ENCODE measurements around the gene CNTROB.
"Not testable (repeated sequence)": the region's sequence is repeated elsewhere in the genome, so short reads cannot be mapped to it uniquely, and the experiment has no call there.

The CNTROB gene

GRCh38 chr17:7947651-7948050 lies 15.6 kb downstream of the CNTROB start:
- no peak for DNase-seq

GRCh38 chr17:7950578-7950977 lies 18.6 kb downstream of the CNTROB start:
- no peak for DNase-seq

GRCh38 chr17:7951143-7951792 lies 19.3 kb downstream of the CNTROB start:
- no peak for DNase-seq

- not testable (repeated sequence) for DNase-seq
Observed at GRCh38 chr17:7953266-7953665, 21.3 kb downstream of the CNTROB start.

DNA sequence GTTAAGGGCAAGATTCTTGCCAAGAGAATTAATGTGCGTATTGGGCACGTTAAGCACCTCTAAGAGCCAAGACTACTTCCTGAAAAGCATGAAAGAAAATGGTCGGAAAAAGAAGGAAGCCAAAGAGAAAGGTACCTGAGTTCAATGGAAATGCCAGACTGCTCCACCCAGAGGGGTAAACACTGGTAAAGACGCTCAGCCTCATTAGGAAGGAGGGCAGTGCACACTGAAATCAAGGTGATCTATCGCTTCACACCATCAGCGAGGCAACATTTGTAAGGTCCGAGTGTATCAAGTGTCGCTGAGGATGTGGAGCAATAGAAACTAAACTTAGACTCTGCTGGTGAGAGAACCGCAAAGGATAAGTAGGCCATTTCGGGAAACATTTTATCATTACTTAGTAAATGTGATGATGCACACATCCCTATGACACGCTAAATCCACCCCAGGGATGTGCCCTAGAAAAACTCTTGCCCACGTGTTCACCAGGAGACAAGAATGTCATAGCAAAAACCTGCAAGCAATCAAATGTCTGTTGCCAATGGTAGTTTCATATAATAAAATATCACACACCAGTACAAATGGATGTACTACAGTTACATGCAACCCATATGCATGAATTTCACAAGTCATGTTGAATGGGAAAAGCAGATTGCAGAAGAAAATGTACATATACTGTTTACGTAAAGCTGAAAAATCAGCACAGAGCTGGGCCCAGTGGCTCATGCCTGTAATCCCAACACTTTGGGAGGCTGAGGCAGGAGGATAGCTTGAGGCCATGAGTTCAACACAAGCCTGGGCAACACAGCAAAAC lies 23.6 kb downstream of the CNTROB start:
- DNase-seq, result no peak

DNA sequence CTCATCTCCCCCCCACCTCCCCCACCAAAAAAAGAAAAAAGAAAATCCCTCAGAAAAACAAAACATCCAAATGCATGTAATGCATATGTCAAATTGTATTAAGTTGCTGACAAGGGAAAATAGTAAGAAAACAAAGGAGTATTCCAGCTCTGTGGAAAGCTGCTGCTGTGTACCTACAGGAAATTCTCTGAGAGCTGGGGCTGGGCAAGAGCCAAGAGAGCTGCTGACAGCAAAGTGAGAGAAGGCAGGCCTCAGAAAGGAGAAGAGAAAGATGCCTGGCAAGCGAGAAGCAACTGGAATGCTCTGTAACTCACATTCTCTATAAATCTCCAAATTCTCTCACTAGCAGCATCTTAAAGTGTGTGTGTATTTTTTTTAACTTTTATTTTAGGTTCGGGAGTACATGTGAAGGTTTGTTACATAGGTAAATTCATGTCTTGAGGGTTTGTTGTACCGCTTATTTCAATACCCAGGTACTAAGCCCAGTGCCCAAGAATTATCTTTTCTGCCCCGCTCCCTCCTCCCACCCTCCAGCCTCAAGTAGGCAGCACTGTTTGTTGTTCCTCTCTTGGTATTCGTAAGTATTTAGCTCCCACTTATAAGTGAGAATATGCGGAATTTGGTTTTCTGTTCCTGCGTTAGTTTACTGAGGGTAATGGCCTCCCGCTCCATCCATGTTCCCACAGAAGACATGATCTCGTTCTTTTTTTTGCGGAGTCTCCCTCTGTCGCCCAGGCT lies 24.4 kb downstream of the CNTROB start:
- DNase-seq, result no peak

DNA sequence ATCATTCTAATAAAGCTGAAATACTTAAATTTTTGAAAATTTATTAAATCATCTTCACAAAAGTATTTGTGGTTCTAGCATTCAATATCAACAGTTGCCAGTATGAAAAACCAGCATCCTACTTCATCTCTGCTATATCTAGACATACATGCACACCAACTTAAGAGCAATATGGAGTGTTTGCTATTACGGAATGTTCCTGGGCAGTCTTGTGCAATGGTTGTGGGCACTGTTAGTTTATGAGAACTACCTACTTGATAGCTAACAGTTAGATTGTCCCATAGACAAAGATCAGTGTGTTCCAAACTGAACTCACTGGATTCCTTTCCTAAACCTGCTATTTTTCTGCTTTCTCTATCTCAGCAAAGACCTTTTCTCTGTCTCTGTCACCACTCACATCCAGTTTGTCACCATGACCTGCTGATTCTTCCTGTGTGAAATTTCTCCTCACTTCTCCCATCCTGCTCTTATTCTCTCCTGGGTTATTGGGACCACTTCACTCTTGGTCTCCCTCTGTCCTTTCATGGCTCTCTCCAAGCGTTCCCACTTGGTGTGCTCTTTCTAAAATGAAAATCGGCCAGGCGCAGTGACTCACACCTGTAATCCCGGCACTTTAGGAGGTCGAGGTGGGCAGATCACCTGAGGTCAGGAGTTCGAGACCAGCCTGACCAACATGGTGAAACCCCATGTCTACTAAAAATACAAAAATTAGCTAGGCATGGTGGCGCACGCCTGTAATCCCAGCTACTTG lies 27.7 kb downstream of the CNTROB start:
- peak; percentile 48 to 67 for DNase-seq

DNA sequence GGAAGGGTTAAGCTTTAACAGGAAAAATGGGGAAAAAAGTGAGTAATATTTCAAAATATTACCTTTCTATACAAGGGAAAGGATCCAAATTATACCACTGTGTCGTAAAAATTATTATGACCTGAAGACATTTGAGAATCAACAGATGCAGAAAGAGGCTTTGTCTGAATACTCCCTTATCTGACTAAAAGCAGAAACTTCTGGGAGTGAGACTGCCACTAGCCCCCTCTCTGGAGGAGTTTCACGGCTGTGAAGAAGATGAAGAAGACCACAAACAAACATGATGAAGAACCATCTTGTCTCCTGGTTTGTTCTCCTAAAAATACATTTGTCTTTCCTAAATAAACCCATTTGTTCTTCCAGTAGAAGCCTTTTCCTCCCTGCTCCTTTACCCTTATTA lies 29.4 kb downstream of the CNTROB start:
- no peak for DNase-seq

GRCh38 chr17:7967751-7968150 lies 35.7 kb downstream of the CNTROB start:
- no peak for DNase-seq

DNA sequence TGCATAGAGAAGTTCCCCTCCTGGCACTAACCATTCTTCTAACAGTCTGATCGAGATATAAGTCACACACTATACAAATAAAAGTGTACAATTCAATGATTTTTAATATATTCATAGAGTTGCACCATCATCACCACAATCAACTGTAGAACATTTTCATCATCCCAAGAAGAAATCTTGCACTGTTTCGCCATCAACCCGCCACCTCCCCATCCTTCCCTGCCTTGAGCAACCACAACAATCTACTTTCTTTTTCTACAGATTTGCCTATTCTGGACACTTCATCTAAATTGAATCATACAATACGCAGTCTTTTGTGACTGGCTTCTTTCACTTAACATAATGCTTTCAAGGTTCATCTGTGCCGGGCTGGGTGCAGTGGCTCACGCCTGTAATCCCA lies 37.4 kb downstream of the CNTROB start:
- peak; percentile 75 to 86 for DNase-seq

DNA sequence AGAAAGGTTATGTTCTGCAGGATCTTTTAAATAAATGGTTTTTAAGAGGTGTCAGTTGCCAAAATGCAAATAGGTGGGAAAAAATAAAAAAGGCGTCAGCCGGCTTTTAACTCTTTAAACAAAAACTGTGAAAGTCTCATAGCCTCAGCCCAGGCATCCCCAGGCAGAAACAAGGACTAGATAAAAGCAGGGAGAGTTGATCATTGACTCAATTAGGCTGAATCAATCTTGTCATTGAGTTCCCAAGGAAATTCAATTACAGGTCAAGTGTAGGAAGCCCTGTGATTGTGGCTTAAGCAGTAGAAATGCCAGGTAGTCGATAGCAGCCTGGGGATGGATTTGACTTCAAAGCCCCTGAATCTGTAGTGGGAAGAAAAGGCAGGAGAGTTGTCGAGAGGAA lies 39.6 kb downstream of the CNTROB start:
- DNase-seq, result no peak

DNA sequence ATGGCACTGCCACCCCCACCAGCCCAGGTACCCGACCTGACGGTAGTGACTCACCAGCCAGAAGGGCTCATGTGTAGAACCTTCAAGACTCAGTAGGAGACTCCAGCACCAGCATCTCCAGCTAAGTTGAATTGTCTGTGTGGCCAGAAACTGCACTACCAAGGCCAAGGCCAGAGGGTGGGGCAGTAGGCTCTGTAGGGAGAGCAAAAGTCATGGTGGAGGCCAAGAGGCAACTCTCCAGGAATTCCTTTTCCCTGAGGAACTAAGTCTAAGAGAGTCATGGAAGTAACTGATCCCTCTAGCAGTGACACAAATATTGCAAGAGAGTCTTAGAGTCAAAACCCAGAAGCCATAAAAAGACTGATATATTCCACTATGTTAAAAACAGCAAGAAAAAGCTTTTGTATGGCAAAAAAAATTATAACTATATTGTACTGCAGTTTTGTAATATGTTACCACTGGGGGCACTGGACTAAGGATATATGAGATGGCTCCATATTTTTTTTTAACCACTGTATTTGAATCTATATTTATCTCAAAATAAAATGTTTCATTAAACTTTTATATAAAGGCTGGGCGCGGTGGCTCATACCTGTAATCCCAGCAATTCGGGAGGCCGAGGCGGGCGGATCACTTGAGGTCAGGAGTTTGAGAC lies 40.3 kb downstream of the CNTROB start:
- no peak for DNase-seq

DNA sequence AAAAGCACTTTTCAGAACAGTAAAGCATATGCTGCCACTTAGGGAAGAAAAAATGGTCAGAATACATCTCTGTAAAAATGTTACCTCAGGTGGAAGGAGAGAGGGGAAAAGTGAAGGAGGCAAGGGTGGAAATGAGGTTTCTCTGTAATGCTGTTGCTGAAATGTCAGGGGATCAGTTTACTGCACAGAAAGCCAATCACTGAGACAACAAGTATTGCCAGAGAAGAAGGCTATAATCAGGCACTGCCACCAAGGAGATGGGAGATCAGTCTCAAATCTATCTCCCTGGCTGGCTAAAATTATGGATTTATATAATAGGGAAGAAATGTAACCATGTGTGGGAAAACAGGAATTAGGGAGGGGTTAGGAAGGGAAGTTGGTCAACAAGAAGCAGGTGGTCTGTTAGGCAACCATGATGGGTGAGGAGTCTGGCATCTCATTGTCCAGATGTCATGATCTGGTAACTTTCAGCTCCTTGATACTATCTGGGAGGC lies 42.7 kb downstream of the CNTROB start:
- DNase-seq, result no peak

DNA sequence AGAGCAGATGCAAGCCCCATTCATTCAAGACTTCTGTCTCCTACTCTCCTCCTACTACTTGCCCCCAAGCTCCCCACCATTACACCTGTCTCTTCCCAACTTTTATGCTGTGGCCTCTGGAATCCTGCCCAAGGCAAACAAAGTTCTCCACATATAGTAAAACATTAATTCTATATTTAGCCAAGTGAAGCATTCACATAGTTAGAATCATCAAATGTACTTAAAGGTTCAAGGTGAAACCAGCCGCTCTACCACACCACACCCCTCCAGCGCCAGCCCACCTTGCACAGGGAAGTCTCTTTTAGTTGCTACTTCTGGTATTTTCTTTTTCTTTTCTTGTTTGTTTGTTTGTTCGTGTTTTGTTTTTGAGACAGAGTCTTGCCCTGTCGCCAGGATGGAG lies 45.0 kb downstream of the CNTROB start:
- DNase-seq, result no peak

DNA sequence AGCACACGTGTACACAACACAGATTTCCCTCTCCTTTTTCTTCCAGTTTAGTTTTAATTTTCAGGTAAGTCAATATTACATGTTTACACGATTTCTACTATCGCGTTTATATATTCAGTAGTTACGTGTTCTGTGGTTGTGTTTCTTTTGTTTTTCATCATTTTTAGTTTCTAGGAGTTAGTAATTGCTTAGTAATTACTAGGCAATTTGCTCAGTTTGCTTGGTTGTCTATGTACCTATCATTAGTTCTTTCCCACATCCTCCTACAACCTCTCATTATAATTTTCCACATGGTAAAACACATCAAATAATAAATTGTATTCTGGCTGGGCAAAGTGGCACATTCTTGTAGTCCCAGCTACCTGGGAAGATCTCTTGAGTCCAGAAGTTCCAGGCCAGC lies 45.8 kb downstream of the CNTROB start:
- no peak for DNase-seq

- DNase-seq, result no peak
Observed at GRCh38 chr17:7982173-7982572, 50.2 kb downstream of the CNTROB start.

- DNase-seq, result peak; percentile 31 to 35
Observed at GRCh38 chr17:7982666-7983065, 50.7 kb downstream of the CNTROB start.

GRCh38 chr17:7984904-7985303 lies 52.9 kb downstream of the CNTROB start:
- no peak for DNase-seq

DNA sequence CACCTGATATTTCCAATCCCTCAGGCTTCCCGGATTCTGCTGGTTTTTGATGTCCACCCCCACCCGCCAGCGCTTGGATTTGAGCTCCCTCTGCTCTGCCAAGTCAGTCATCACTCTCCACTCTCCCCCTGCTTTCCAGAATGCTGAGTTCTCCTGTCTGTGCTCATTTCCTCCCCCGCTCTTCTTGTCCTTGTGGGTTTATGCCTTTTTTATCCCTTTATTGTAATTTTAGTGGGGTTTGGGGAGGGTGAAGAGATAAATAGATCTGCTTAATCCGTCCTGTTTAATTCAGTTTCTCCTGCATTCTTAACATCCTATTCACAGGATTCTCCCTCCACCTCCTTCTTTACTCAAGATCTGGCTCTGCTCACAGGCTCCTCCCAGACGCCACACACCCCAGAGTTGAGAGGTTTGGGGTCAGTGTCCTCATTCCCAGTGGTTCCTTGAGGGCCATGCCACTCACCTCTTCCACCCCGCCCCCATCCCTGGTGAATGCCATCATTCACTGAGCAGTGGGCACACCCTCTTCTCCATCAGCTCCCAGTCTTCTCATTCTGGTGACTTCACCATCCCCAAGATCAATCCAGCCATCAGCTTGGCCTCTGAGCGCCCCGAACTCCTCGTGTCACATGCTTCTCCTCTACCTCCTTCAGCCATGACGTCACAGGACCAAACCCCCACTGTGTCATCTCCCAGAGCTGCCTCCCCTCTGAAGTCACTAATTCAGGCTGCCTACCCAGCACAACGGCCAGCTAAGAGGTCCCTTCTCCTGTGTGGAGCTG lies 55.3 kb downstream of the CNTROB start:
- DNase-seq, result no peak

DNA sequence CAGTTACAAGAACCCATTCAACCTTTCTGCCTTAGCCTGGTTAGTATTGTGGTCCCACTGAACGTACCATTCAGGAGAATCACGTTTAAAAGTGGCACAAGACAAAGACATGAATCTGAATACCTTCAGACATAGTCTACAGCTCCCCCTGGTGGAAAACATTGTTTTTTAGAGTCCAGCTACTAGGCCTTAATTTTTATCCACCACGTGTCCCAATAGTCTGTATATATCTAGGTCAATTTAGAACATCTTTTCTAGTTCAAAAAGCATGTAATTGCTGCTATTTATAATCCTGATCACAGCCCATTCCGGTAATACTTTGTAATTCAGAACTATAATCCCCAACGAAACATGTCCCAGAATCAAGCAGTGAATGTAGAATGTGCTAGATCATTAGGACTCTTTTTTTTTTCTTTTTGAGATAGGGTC lies 56.8 kb downstream of the CNTROB start:
- DNase-seq, result peak; percentile 44 to 48

All from AML-193 (cell line).